CD4-positive, alpha-beta T cell treated with Interleukin-2 at 100 ng/mL for 4 hours (primary cell): ENCODE data around the gene THOC5.
"Not testable (repeated sequence)": the region's sequence is repeated elsewhere in the genome, so short reads cannot be mapped to it uniquely, and the experiment has no call there.

ENCODE experiments used
- DNase-seq: peaks from one replicate; pipeline ENCODE4 v3.0.0-alpha.2; 2020; ENCODE audit warnings: low spot score

The THOC5 gene

GRCh38 chr22:29509298-29509697 is 44.3 kb downstream of the THOC5 start:
- no peak for DNase-seq

DNA sequence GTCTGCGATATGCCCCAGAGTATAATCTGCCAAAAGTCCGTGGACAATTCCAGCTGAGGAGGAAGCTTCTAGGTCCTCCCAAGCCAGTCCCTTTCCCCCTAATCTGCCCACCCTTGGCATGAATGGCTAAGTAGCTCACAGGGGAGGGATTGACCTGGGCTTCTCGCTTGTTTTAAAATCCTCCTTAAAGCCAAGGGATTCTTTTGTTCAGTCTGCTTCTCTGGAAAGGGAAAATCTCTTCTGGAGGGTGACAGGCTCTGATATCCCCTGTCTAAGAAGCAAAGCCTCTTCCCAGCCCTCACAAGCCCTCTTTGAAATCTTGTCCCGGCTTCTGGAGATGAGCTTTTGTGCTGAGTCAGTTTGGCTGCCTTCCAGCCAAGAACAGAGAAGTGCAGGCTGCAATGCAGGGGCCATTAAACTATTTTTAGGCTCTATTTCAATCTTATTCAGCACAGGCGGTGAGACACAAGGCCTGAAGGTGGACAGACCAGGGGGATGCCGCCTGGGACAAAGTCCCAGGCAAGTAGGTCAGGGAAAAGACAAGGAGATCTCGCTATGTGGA is 49.7 kb downstream of the THOC5 start:
- no peak for DNase-seq

DNA sequence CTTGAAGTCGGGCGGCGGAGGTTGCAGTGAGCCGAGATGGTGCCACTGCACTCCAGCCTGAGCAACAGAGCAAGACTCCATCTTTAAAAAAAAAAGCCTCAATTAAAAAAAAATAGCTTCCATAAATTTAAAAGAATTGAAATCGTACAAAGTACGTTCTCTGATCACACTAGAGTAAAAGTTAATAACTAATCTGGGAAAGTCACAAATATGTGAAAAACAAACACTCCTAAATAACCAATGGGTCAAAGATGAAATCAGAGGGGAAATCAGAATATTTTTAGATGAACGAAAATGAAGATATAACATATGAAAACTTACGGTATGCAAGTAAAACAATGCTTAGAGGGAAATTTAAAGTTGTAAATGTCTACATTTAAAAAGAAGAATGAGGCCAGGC is 53.7 kb downstream of the THOC5 start:
- no peak for DNase-seq

DNA sequence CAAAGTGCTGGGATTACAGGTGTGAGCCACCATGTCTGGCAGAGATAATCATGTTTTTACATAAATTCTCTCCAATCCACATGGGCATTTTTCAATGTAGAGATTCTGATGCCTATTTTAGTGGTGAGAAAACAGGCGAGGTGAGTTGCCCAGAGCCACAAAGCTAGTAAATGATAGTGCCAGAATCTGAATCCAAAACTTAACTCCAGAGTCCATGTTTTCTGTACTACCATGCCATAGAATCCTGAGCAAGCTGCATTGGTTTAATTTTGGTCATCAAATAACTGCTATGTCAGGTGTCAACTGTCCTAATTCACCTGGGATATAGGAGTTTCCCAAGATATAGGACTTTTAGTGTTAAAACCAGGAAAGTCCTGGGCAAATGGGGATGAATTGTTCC is 59.9 kb downstream of the THOC5 start:
- no peak for DNase-seq

DNA sequence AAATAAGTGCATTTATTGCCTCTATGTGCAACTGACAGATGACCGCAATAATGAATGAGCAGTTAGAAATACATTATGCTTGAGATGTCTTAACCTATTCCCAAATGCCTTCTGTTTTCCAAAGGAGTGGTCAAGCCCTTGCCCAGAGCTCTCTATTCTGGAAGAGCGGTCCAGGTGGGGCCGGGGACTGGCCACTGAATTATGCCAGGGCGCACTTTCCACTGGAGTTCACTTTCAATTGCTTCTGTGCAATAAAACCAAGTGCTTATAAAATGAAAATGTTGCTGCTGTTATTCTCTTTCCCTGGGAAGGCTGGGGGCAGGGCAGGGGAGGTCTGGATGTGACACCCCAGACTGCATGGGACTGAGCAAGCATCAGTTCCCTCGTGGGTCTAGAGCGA is 62.5 kb downstream of the THOC5 start:
- DNase-seq = no peak

DNA sequence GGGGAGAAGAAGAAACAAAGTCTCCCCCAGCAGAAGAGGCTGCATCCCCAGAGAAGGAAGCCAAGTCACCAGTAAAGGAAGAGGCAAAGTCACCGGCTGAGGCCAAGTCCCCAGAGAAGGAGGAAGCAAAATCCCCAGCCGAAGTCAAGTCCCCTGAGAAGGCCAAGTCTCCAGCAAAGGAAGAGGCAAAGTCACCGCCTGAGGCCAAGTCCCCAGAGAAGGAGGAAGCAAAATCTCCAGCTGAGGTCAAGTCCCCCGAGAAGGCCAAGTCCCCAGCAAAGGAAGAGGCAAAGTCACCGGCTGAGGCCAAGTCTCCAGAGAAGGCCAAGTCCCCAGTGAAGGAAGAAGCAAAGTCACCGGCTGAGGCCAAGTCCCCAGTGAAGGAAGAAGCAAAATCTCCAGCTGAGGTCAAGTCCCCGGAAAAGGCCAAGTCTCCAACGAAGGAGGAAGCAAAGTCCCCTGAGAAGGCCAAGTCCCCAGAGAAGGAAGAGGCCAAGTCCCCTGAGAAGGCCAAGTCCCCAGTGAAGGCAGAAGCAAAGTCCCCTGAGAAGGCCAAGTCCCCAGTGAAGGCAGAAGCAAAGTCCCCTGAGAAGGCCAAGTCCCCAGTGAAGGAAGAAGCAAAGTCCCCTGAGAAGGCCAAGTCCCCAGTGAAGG is 64.3 kb downstream of the THOC5 start:
- not testable (repeated sequence) for DNase-seq

DNA sequence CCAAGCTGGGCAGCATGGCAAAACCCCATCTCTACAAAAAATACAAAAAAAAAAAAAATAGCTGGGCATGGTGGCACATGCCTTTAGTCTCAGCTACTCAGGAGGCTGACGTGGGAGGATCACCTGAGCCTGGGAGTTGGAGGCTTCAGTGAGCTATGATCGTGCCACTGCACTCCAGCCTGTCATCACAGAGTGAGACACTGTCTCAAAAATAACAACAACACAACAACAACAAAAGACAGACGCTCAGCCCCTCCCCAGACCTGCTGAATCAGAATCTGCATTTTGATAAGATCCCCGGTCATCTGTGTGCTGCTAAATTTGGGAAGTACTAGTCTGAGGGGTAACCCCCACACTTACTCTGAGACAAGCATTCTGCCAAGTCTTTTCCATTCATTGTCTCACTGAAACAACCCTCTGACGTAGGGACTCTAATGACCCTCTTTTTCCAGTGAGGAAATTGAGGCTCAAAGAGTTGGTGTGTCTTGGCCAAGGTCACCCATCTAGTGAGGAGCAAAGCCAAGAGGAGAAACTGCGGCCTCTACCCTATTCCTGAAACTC is 66.1 kb downstream of the THOC5 start:
- no peak for DNase-seq

- DNase-seq = no peak
These were observed 68.1 kb downstream of the THOC5 start for GRCh38 chr22:29485448-29485847.

GRCh38 chr22:29484642-29485041 is 68.9 kb downstream of the THOC5 start:
- no peak for DNase-seq

GRCh38 chr22:29483254-29483653 is 70.3 kb downstream of the THOC5 start:
- no peak for DNase-seq

DNA sequence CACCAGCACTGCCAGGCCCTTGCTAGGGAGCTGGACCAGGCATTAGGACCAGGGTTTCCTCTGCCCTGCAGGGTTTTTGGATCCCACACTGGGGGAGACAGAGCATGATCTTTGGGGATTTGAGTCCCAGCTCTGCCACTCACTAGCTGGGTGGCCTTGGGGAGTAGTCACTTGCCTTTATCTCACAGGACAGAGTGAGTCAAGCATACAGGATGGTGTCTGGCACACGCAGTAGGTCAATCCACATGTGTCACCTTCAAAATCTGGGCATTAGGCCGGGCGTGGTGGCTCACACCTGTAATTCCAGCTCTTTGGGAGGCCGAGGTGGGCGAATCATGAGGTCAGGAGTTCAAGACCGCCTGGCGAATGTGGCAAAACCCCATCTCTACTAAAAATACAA is 70.8 kb downstream of the THOC5 start:
- no peak for DNase-seq

DNA sequence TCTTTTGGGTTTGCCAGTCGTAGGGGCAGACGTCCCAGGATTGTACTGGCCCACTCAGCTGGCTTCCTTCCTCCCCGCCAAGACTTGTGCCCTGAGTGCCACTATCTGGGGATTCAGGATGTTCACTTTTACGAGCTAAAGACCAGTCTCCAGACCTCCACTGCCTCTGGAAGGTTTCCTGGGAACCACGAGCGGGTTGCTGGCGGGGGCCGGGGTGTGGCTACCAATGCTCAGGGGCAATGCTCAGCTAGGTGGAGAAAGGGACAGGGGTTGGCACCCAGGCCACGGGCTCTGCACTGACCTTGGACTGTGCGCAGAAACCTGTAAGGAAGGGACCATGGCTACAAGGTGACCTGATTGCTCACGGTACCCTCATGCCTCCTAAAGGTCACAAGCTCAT is 71.3 kb downstream of the THOC5 start:
- DNase-seq = no peak

GRCh38 chr22:29481265-29482000 is 72.1 kb downstream of the THOC5 start:
- no peak for DNase-seq

DNA sequence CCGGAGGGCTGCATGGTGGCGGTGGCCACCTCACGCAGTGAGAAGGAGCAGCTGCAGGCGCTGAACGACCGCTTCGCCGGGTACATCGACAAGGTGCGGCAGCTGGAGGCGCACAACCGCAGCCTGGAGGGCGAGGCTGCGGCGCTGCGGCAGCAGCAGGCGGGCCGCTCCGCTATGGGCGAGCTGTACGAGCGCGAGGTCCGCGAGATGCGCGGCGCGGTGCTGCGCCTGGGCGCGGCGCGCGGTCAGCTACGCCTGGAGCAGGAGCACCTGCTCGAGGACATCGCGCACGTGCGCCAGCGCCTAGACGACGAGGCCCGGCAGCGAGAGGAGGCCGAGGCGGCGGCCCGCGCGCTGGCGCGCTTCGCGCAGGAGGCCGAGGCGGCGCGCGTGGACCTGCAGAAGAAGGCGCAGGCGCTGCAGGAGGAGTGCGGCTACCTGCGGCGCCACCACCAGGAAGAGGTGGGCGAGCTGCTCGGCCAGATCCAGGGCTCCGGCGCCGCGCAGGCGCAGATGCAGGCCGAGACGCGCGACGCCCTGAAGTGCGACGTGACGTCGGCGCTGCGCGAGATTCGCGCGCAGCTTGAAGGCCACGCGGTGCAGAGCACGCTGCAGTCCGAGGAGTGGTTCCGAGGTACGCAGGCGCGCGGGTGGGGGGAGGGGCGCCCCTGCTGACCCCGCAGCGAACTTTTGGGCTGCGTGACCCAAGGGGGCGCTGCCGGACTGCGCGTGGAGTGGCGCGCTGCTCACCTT is 72.9 kb downstream of the THOC5 start:
- peak; percentile 30 for DNase-seq

DNA sequence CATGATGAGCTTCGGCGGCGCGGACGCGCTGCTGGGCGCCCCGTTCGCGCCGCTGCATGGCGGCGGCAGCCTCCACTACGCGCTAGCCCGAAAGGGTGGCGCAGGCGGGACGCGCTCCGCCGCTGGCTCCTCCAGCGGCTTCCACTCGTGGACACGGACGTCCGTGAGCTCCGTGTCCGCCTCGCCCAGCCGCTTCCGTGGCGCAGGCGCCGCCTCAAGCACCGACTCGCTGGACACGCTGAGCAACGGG is 73.4 kb downstream of the THOC5 start:
- no peak for DNase-seq

DNA sequence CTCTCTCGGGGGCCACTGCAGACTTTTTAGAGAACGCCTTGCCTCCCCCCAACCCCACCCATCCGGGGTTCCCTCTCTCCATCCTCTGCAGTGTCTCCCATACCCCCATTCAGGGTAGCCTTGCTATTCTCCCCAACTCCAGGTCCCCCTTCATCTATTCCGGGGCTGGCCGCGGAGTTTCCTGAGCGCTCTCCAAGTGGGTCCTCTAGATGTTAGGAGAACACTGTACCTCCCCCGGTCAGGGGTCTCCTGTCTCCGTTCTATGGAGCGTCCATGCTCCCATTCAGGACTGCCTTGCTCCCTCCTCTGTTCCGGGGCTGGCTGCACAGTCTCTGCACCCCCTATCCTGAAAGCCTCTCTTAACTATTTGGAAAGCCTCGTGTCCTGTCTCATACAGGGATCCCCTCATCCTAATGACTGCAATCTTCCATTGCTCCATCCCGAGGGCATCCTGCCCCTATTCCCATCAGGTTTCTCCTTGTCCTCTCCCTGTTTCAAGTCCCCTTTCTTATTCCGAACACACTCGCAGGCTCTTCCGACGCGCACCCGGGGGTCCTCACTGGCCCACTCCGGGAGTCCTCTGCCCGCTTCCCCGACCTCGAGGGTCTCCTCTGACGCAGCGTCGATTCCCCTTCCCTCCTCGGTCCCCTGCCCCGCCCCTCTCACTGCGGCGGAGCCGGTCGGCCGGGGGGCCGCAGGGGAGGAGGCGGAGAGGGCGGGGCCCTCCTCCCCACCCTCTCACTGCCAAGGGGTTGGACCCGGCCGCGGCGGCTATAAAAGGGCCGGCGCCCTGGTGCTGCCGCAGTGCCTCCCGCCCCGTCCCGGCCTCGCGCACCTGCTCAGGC is 73.9 kb downstream of the THOC5 start, which contains the start of gene NEFH:
TSS of gene NEFH (plus strand) at position 802 of the 845 bp plus-strand sequence. CDS start 45 bp downstream, outside the sequence.
- DNase-seq = no peak

DNA sequence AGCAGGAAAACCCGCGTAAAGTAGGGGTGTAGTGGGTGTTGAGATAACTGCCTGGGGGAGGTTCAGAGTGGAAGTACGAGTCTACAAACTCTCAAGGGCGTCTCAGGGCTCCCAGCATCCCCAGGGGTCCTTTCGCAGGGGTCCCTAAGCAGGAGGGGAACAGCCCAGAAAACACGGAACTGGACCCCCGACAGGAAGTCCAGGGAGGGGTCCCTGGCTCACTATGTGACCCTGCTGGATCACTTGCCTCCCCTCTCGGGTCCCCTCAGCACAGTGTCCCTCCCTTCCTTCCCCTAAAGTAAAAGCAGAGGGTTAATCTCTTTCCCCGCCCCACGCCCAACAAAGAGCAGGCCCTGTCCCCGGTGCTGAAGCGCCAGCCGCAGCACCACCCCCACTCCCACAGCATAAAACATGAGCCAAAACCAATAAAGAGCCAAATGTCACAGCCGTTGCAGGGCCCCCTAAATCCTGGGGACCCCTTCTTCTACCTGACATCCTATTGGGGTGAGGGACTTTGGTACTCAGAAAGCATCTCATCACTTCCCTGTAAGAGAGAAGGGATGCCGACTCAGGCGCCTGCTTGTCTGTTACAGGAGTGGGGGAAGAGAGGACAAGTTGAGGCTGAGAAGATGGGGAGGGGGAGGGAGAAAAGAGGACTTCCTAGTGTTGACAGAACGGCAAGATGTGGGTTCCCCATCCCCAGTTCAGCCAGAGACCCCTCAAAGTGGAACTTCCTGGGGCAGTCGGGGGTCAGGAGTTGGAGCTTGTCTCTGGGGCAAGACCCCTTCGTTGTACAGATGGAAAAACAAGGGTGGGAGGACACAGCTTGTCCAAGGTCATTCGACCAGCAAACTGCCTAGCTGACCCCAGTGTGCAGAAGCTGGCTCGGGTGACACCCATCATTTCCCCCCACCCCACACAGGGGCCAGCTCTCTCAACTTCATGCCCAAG is 75.0 kb downstream of the THOC5 start:
- DNase-seq = no peak

- no peak for DNase-seq
These were observed 75.7 kb downstream of the THOC5 start for GRCh38 chr22:29477723-29478318.

GRCh38 chr22:29476116-29476515 is 77.4 kb downstream of the THOC5 start:
- DNase-seq = no peak

DNA sequence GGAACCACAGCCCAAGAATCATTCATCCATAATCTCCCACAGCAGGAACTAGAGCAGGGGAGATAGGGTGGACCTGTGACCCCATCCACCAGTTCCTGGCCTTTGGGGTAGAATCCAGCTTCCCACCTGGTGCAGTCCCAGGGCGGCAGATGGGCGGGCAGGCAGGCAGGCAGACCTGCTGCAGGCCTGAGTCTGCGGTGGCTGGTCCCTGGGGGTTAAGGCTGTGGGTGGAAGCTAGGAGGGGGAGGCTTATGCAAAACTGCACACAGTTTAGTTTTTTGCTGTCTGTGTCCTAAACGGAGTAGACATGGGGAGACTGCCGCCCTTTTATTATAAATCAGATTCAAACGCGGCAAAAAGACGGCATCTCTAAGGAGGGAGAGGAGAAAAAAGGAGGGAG is 78.0 kb downstream of the THOC5 start:
- no peak for DNase-seq
